GM18870 (cell line): Measurements from ENCODE around the gene NAB1.
A peak's percentile ranks its signal among the peaks of the same experiment; 100 is the strongest.

Experiments used
- ATAC-seq: cut with Tn5 transposase; IDR thresholded peaks from one replicate; pipeline ENCODE4 v1.9.1; 2021; ENCODE audit warnings: moderate library complexity; ENCODE audit not compliant: unreplicated experiment

NAB1 gene

GRCh38 chr2:190637281-190637734, 11.6 kb upstream of the NAB1 start:
- no peak for ATAC-seq

DNA sequence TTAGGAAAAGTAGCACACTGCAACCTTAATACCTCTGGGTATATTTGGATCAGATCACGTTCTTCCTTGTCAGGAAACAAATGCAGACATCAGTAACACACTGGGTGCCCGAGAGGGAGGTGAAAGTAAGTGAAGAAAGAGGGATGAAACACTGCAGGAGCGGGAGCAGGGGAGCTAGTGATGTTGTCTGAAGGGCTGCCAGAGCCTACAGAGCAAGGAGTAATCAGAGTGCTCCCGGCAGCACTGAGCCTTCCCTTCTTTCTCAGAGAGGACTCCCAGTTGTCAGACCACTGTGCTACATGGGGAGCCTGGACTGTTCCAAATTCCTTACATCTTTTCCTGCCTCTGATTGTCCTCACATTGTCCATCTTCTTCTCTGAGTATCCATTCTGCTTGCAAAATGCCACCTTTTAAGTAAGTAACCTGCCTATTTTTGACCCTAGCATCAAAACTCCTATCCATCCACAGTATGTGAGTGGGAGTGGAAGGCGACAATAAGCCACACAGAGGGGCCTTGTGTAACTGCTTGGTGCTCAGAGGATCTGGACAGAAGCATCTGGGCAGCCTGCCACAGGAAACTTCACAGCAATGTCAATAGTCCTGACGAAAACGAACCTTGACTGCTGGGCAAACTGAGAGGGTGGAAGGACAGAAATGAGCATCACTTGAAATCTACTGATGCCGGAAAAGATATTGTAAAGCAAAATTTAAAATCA, 10.8 kb upstream of the NAB1 start:
- ATAC-seq, result no peak

GRCh38 chr2:190640117-190640516, 8.8 kb upstream of the NAB1 start:
- ATAC-seq, result no peak

GRCh38 chr2:190641469-190641868, 7.4 kb upstream of the NAB1 start:
- no peak for ATAC-seq

- ATAC-seq, result no peak
These were observed 1.9 kb upstream of the NAB1 start for GRCh38 chr2:190646780-190647522.

GRCh38 chr2:190648289-190649034, 421 bp upstream of the NAB1 start:
- peak; percentile 60 for ATAC-seq

- no peak for ATAC-seq
These were observed 1.0 kb downstream of the NAB1 start for GRCh38 chr2:190649798-190650390.

- ATAC-seq, result no peak
These were observed 2.5 kb downstream of the NAB1 start for GRCh38 chr2:190651413-190651812.

- no peak for ATAC-seq
These were observed 4.3 kb downstream of the NAB1 start for GRCh38 chr2:190653231-190653630.

- no peak for ATAC-seq
These were observed 5.0 kb downstream of the NAB1 start for GRCh38 chr2:190653931-190654330.

DNA sequence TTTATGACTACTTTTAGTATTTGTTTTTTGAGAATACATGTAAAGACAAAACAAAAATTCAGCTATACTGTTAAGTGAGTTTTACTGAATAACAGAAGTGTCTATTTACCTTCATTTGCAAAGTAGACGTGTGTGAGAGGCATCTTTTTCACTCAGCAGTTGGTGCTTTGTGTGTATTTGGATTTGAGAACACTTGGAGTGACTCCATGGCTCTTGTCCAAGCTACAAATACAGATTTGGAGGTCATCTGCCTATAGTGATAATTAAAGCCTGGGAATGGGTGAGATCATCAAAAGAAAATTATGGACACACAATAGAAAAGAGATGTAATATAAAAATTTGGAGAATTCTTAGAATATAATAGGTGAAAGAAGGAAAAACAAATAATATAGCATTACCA, 6.2 kb downstream of the NAB1 start:
- ATAC-seq, result no peak

DNA sequence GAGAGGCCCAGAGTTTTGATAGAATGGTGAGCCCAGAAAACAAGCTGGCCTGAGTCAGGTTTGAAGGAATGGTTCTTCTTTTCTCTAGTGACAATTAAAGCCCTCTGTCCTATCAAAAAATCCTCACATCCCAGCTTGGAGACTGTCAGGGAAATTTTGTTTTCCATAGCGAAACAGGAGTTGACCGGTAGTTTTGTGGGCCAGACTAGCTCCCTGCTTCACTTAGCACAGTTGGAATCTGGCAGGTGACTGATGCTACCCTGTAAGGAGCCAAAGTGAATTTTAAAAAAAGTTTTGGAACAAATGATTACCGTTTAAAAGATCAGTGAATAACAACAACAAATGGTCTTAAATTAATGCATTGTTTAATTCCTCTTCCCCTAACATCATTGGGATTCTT, 6.7 kb downstream of the NAB1 start:
- no peak for ATAC-seq

DNA sequence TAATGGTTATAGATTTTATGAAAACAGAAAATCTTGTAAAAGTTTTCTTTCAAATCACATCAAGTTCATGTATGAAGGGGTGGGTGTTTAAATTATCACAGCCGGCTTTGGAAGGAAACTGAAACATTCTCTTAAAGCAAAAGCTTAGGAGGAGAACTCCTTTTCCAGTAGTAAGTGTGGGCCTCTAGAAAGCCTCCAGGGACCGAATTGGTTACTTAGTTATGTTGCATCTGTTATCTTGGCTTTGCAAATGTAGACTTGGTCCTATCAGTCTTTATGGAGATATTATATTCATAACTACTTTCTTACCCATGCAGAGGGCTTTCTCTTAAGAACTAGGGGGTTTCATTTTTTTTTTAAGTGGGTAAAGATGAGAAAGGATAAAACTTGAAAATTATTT, 7.4 kb downstream of the NAB1 start:
- ATAC-seq, result no peak

GRCh38 chr2:190657474-190658255, 8.8 kb downstream of the NAB1 start:
- ATAC-seq, result no peak

DNA sequence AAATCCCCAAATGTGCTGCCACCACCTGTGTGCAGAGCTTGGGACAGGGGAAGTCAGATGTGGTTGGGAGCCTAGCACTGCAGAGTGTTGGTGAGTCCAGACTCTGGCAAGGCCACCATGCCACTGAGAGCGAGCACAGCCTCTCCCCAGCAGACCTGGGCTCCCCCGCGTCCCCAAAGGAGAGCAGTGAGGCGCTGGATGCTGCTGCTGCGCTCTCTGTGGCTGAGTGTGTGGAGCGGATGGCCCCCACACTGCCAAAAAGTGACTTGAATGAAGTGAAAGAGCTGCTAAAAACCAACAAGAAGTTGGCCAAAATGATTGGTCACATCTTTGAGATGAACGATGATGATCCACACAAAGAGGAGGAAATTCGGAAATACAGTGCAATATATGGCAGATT, 10.7 kb downstream of the NAB1 start:
- ATAC-seq, result no peak

- ATAC-seq, result no peak
These were observed 13.9 kb downstream of the NAB1 start for GRCh38 chr2:190662754-190663153.

GRCh38 chr2:190663348-190663747, 14.5 kb downstream of the NAB1 start:
- ATAC-seq, result no peak

DNA sequence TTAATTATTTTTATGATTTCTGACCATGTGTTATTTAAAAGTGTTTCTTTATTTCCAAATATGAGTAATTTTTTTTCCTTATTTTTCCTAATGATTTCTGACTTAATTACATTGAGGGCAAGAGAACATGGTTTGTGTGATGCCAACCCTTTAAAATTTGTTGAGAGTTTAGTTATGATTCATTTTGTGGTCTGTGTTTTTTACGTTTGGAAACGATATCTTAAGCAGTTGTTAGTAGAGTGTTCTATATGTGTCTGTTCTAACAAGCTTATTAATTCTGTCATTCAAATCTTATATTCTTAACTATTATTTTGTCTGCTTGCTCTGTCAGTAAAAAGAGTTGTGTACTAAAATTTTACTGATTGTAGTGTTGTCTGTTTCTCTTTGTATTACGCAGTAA, 15.0 kb downstream of the NAB1 start:
- ATAC-seq, result no peak

- no peak for ATAC-seq
These were observed 15.4 kb downstream of the NAB1 start for GRCh38 chr2:190664240-190664639.

GRCh38 chr2:190666895-190667294, 18.0 kb downstream of the NAB1 start:
- no peak for ATAC-seq

DNA sequence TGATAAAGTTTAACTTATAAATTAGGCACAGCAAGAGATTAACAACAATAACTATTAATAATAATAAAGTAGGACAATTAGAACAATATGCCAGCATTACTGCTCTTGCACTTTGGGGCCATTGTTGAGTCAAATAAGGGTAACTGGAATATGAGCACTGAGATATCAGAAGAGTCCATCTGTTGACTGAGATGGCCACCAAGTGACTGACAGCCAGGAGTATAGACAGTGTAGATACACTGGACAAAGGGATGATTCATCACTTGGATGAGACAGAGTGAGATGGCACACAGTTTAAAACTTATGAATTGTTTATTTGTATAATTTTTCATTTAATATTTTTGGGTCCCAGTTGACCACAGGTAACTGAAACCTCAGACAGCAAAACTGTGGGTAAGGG, 20.0 kb downstream of the NAB1 start:
- ATAC-seq, result no peak
